22Rv1 (cell line): ENCODE results near the gene GOSR1.
"Not testable (repeated sequence)": the region's sequence is repeated elsewhere in the genome, so short reads cannot be mapped to it uniquely, and the experiment has no call there.

ENCODE experiments used
- H3K27ac ChIP-seq: fragments of 450-650 bp; 2 replicates; pipeline ENCODE4 v1.5.1; 2017
- CTCF ChIP-seq: fragments of 450-650 bp; IDR thresholded peaks from 2 replicates; pipeline ENCODE4 v1.5.1; 2017; ENCODE audit warnings: mild to moderate bottlenecking
- ZFX ChIP-seq: fragments of 450-650 bp; IDR thresholded peaks from 2 replicates; pipeline ENCODE4 v1.6.1; 2017; ENCODE audit warnings: antibody characterized with exemption, borderline replicate concordance

GOSR1 gene

GRCh38 chr17:30570191-30570590 lies 93.0 kb downstream of the GOSR1 start:
- no peak for TF ChIP-seq CTCF
- TF ChIP-seq ZFX, result no peak
- no peak overlapping the region for H3K27ac ChIP-seq

GRCh38 chr17:30570596-30571265 lies 93.5 kb downstream of the GOSR1 start:
- TF ChIP-seq ZFX (no peak), CTCF (no peak)

DNA sequence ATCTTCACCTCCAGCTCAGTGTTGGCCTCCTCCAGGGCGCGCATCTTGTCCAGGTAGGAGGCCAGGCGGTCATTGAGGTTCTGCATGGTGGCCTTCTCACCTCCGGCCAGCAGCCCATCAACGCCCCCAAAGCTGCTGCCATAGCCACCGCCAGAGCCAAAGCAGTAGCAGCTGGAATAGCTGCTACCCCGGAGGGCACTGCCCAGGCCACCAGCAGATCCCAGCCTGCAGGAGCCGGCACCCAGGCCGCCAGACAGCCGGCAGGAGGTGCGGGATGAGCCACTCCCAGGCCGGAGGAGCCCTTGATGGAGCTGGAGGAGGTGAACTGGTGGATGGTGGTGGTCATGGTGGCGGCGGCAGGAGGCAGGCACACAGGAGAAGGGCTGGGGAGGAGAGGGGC lies 94.2 kb downstream of the GOSR1 start:
- H3K27ac ChIP-seq, result not testable (repeated sequence)

More at GRCh38 chr17:30570596-30571265, 93.5 kb downstream of the GOSR1 start:
- H3K27ac ChIP-seq, result no peak overlapping the region

DNA sequence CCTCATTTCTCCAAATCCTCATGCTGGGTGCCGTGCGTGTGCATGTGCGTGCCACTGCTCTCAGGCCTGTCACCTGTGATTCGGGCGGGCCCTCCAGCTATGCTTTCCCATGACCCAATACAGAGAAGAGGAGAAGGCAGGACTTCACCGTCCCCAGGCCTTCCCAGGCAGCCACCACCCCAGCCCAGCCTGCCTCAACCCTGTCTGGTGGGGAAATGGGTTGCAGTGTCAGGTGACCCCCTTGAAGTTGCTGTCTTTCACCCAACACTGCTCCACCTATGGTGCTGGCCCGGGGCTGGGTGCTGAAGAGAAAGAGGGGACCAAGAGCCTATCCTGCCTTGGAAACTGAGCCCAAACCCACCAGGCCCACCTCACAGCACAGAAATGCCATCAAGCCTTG lies 94.7 kb downstream of the GOSR1 start:
- TF ChIP-seq ZFX (no peak), CTCF (no peak)
- H3K27ac ChIP-seq, result no peak overlapping the region

DNA sequence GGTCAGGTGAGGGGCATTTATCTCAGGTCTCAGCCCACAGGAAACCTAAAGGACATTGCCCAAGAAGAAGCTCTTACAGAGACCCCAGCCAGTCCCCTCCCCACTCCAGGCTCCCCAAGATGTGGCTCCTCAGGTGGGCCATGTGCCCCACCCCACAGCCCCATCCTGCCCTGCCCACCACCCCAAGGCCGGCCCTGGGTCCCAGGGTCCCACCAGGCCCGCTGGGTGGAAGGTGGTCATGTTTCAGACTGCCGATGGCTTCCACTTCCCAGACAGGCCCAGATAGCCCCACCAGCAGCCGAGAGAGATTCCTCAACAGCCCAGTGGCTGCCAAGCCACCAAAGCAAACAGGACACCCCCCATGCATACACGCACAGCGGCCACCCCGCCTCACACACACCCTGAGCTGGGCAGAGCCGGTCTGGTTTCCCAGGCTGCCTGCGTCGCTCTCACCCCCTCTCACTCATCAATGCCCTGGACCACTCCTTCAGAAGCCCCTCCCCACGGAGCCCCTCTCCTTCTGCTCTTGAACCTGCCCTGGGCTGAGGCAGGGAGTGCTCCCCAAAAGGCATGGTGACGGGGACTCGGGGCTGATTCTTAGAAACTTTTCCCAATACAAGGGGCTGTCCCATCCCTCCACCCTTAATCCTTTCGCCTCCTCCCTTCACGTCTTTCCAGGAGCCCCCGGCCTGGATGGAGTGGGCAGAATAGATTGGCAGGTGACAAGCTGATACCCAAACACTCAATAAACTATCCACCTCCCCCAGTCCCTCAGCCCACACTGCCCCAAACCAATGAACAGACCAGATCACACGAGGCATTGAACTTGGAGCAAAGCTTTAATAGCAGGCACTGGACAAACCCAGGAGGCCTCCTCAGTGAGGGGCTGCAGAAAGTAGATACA lies 95.7 kb downstream of the GOSR1 start:
- H3K27ac ChIP-seq, result not testable (repeated sequence)

DNA sequence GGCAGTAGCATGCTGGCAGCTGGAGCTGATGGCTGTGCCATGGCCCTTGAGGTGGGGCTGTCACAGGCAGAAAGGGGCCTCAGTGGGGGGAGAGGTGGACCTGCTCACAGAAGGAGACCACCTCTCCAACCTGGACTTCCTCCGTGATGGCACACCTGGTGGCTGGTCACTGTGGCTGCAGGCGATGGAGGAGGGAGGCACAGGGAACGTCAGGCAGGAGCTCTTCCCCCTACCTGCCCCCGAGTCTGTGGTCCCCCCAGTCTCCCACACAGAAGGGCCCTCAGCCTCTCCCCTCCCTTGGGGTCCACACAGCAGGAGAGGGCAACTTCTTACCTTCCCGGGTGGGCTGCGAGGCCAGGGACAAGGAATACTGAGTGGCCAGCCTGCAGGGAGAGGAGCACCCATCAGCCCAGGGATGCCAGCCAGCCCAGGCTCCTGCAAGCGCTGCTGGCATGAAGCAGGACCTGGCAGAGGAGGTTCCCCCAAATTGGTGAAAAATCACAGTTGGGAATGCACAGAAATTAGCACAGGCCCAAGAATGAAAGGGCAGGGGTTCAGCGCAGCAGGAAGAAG lies 96.5 kb downstream of the GOSR1 start:
- TF ChIP-seq ZFX, result no peak
- no peak for TF ChIP-seq CTCF
- H3K27ac ChIP-seq, result no peak overlapping the region

DNA sequence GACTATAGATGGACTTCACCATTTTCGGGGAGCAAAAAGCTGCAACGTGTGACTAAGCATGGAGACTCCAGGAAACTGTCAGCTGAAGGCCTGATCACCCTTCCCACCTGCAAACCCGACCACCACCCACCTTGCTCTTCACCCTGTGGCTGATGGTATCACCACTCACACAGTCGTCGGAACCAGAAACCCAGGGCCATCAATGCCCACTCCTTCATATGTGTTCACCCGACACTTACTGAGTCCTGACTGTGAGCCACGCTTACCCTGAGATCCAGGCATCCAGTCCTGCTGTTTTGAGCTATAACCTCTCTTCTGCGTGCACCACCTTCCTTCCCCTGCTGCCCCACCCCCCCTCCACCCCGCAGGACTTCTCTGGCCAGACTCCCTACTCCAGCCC lies 97.1 kb downstream of the GOSR1 start:
- not testable (repeated sequence) for H3K27ac ChIP-seq

- H3K27ac ChIP-seq, result not testable (repeated sequence)
These were observed 97.6 kb downstream of the GOSR1 start for GRCh38 chr17:30574806-30575205.

GRCh38 chr17:30575648-30576325 lies 98.6 kb downstream of the GOSR1 start:
- H3K27ac ChIP-seq, result not testable (repeated sequence)
